Astrocyte (in vitro differentiated cells and primary cell): ENCODE results near the gene SLC8A2. TPM values are rescaled to one million over a fixed set of nuclear protein-coding genes. Genes with fewer than 3 reads are reported as not detected.

Experiments used
- DNase-seq: peaks from one replicate; pipeline ENCODE4 v3.0.0-alpha.2; 2010; ENCODE audit warnings: low read depth
- FAIRE-seq: peaks from 2 replicates; lab custom pipeline; 2011; peaks lifted over from hg19 to GRCh38; lab: Jason Lieb, UNC
- H2AFZ ChIP-seq: 2 replicates; pipeline ENCODE4 v1.6.0; 2012; ENCODE audit warnings: low read depth, low read length, inconsistent platforms
- H3K27ac ChIP-seq: 2 replicates; pipeline ENCODE4 v1.5.1; 2011; ENCODE audit warnings: low read depth, low read length, inconsistent platforms
- H3K27me3 ChIP-seq: 2 replicates; pipeline ENCODE4 v1.6.0; 2011; ENCODE audit warnings: low read length, inconsistent platforms; ENCODE audit not compliant: insufficient read depth
- H3K36me3 ChIP-seq: 2 replicates; pipeline ENCODE4 v1.5.1; 2011; ENCODE audit warnings: low read length, inconsistent platforms; ENCODE audit not compliant: insufficient read depth
- H3K4me1 ChIP-seq: 2 replicates; pipeline ENCODE4 v1.5.1; 2011; ENCODE audit warnings: low read length, inconsistent platforms; ENCODE audit not compliant: insufficient read depth
- H3K4me2 ChIP-seq: 2 replicates; pipeline ENCODE4 v1.6.0; 2012; ENCODE audit warnings: low read length, inconsistent platforms
- H3K4me3 ChIP-seq: 2 replicates; pipeline ENCODE4 v1.5.1; 2011; ENCODE audit warnings: low read depth, mild to moderate bottlenecking, low read length, inconsistent platforms; ENCODE audit not compliant: insufficient read depth
- H3K79me2 ChIP-seq: 2 replicates; pipeline ENCODE4 v1.6.0; 2012; ENCODE audit warnings: mild to moderate bottlenecking, low read length, inconsistent platforms; ENCODE audit not compliant: insufficient read depth
- H3K9ac ChIP-seq: 2 replicates; pipeline ENCODE4 v1.6.0; 2012; ENCODE audit warnings: mild to moderate bottlenecking, low read length, inconsistent platforms
- H3K9me3 ChIP-seq: 2 replicates; pipeline ENCODE4 v1.5.1; 2012; ENCODE audit warnings: low read depth, mild to moderate bottlenecking, low read length, inconsistent platforms; ENCODE audit not compliant: insufficient read depth
- H4K20me1 ChIP-seq: 2 replicates; pipeline ENCODE4 v1.6.0; 2012; ENCODE audit warnings: low read length, inconsistent platforms; ENCODE audit not compliant: insufficient read depth
- H3K27ac Mint-ChIP-seq: one replicate; pipeline ENCODE4 v1.8.0; 2021; ENCODE audit warnings: mild to moderate bottlenecking, mixed read lengths; ENCODE audit not compliant: unreplicated experiment
- H3K27me3 Mint-ChIP-seq: one replicate; pipeline ENCODE4 v1.8.0; 2021; ENCODE audit warnings: low read depth, mixed read lengths; ENCODE audit not compliant: unreplicated experiment
- H3K36me3 Mint-ChIP-seq: one replicate; pipeline ENCODE4 v1.8.0; 2021; ENCODE audit warnings: low read depth, mixed read lengths; ENCODE audit not compliant: unreplicated experiment
- H3K4me1 Mint-ChIP-seq: one replicate; pipeline ENCODE4 v1.8.0; 2021; ENCODE audit warnings: low read depth, mixed read lengths; ENCODE audit not compliant: unreplicated experiment
- H3K4me3 Mint-ChIP-seq: one replicate; pipeline ENCODE4 v1.8.0; 2021; ENCODE audit warnings: mild to moderate bottlenecking, moderate library complexity, mixed read lengths; ENCODE audit not compliant: unreplicated experiment
- H3K9me3 Mint-ChIP-seq: one replicate; pipeline ENCODE4 v1.8.0; 2021; ENCODE audit warnings: mild to moderate bottlenecking, mixed read lengths; ENCODE audit not compliant: unreplicated experiment
- CTCF ChIP-seq: IDR thresholded peaks from 2 replicates; pipeline ENCODE4 v1.5.1; 2011; ENCODE audit warnings: low read depth, mild to moderate bottlenecking, inconsistent platforms, low read length, moderate library complexity; ENCODE audit not compliant: insufficient read depth
- EZH2 ChIP-seq: IDR thresholded peaks from 2 replicates; pipeline ENCODE4 v1.6.1; 2012; ENCODE audit warnings: mild to moderate bottlenecking, low read length, inconsistent platforms; ENCODE audit not compliant: insufficient read depth
- total RNA-seq: library from RNA; stranded (reverse); gene quantifications from 2 replicates; pipeline ENCODE4 v1.2.1, GENCODE V29; 2021

The SLC8A2 gene
- total RNA-seq, 1 donor from 2014 or later, result 3.3 TPM

DNA sequence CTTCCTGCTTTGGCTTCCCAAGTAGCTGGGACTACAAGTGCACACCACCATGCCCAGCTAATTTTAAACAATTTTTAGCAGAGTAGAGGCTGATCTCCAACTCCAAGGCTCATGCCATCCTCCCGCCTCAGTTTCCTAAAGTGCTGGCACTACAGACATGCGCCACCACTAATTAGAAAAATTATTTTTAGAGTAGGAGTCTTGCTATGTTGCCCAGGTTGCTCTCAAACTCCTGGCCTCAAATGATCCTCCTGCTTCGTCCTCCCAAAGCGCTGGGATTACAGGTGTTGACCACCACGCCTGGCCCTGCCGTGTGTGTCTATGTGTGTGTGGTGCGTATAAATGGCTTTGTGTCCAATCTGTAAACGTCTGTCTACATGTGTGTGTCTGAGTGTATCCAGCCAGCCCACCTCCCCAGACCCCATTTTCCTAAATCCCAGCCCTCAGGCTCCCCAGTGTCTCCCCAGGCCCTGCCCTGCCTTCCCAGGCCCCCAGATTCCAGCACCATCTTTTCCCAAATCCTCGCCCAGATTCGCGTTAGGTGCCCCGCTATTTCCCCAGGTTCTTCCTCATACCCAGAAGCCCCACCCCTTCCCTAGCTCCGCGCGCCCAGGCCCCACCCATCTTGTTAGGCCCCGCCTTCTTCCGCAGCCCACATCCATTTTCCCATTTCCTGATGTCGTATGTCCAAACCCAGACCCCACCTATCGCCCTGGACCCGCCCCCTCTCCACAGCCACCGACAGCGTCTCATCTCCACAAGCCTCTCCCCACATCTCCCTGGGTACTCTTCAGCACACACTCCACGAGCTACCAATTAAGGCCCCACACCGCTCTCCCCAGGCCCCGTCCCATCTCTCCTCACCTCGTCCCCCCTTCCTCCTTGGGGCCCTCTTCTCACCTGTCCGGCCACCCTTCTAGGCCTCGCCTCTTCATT lies 24.9 kb downstream of the SLC8A2 start:
- Histone ChIP-seq H3K36me3 (no peaks in the 10 kb centered on the region), H3K27ac (no peak overlapping the region), H3K27me3 (peaks cover 70% of the 10 kb centered on the region), H3K4me2 (peak overlapping the region; percentile 60), H2AFZ (no peak overlapping the region), H4K20me1 (no peaks in the 10 kb centered on the region), H3K9me3 (peaks cover 3% of the 10 kb centered on the region), H3K9ac (no peak overlapping the region), H3K4me1 (peaks cover 9% of the 10 kb centered on the region), H3K4me3 (no peak overlapping the region), H3K79me2 (no peaks in the 10 kb centered on the region)
- peaks cover 67% of the 10 kb centered on the region for H3K27me3 Mint-ChIP-seq
- H3K4me1 Mint-ChIP-seq, result peaks cover 8% of the 10 kb centered on the region
- DNase-seq (no peak), FAIRE-seq (no peak)
- TF ChIP-seq CTCF (no peak), EZH2 (no peak)
- peaks cover 4% of the 10 kb centered on the region for H3K9me3 Mint-ChIP-seq
- H3K36me3 Mint-ChIP-seq, result peaks cover 3% of the 10 kb centered on the region
- H3K4me3 Mint-ChIP-seq, result peak overlapping the region; percentile 71
- no peak overlapping the region for H3K27ac Mint-ChIP-seq

GRCh38 chr19:47445937-47446402 lies 25.7 kb downstream of the SLC8A2 start:
- H3K4me3 ChIP-seq, result no peak overlapping the region
- H3K36me3 ChIP-seq, result no peaks in the 10 kb centered on the region
- H2AFZ ChIP-seq, result no peak overlapping the region
- peak overlapping the region; percentile 54 for H3K4me3 Mint-ChIP-seq
- H4K20me1 ChIP-seq, result no peaks in the 10 kb centered on the region
- H3K27me3 Mint-ChIP-seq, result peaks cover 71% of the 10 kb centered on the region
- FAIRE-seq, result no peak
- H3K27ac Mint-ChIP-seq, result no peak overlapping the region
- peaks cover 8% of the 10 kb centered on the region for H3K4me1 Mint-ChIP-seq
- no peak for DNase-seq
- peak overlapping the region; percentile 67 for H3K4me2 ChIP-seq
- peaks cover 70% of the 10 kb centered on the region for H3K27me3 ChIP-seq
- H3K9ac ChIP-seq, result no peak overlapping the region
- no peak overlapping the region for H3K27ac ChIP-seq
- H3K9me3 ChIP-seq, result peaks cover 3% of the 10 kb centered on the region
- no peaks in the 10 kb centered on the region for H3K79me2 ChIP-seq
- peaks cover 9% of the 10 kb centered on the region for H3K4me1 ChIP-seq
- peaks cover 6% of the 10 kb centered on the region for H3K36me3 Mint-ChIP-seq
- TF ChIP-seq CTCF (no peak), EZH2 (no peak)
- H3K9me3 Mint-ChIP-seq, result peaks cover 4% of the 10 kb centered on the region
